ENCODE results near the gene CANT1.

The CANT1 gene

DNA sequence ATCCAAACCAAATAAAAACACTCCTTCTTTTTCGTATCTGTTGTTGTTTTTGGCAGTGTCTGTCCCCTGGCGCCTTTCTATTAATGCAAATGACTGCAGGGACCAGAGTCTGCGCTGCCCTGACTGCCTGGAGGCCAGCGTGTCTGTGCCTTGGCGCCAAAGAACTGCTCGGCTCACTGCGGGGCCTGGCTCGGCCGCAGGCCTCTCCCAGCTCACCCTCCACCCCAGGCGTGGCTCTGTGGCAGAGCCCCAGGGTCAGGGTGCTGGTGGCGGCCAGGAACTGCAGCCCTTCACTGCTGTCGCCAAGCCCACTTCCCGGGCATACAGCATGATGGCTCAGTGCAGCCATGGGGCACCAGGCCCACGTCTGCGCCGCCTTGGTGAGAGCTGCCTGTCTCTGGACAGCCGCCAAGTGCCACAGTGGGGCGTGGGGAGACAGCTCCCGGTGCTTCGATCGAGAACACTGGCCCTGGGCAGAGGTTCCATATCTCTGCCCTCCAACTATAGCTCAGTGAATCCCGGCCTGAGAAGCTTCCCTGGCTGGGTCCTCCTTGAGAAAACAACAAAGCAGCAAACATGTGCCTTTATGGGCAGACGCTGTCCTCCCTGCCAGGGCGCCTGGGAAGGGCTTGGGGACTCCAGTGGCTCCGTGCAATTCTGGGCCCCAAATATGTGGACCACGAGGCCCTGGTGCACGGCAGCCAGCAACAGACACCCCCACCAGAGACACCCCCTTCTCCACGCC, 11.1 kb downstream of the CANT1 start:
- TF ChIP-seq, protein P1, sequence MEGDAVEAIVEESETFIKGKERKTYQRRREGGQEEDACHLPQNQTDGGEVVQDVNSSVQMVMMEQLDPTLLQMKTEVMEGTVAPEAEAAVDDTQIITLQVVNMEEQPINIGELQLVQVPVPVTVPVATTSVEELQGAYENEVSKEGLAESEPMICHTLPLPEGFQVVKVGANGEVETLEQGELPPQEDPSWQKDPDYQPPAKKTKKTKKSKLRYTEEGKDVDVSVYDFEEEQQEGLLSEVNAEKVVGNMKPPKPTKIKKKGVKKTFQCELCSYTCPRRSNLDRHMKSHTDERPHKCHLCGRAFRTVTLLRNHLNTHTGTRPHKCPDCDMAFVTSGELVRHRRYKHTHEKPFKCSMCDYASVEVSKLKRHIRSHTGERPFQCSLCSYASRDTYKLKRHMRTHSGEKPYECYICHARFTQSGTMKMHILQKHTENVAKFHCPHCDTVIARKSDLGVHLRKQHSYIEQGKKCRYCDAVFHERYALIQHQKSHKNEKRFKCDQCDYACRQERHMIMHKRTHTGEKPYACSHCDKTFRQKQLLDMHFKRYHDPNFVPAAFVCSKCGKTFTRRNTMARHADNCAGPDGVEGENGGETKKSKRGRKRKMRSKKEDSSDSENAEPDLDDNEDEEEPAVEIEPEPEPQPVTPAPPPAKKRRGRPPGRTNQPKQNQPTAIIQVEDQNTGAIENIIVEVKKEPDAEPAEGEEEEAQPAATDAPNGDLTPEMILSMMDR (conservative IDR thresholded peaks at IDR 0.05; ENCODE audit: control insufficient read depth, insufficient read depth, low read depth, low read length) = no peak
- H3K4me3 ChIP-seq (ENCODE audit: control insufficient read depth, low read depth, low read length) = no peak overlapping the region
- no peak for DNase-seq (ENCODE audit: low read depth)

DNA sequence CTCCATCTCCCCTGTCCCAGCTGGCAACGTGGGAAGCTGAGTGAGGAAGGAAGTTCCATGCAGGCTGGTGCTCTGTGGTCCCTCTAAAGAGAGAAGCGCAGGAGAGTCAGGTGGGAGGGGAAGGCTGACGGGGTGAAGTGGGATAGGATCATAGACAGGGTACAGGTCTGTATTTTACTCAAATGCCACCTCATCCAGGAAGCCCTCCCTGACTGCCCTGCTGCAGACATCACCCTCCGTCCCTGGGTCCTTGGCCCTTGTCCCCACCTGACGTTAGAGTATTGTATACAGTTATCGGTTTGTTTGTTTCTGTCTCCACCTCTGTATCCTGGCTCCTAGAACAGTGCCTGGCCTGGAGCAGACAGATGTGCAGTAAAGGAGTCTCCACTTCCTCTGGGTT, 11.7 kb downstream of the CANT1 start:
- TF ChIP-seq, protein P1 (conservative IDR thresholded peaks at IDR 0.05; ENCODE audit: control insufficient read depth, insufficient read depth, low read depth, low read length) = no peak
- no peak overlapping the region for H3K4me3 ChIP-seq (ENCODE audit: control insufficient read depth, low read depth, low read length)
- DNase-seq (ENCODE audit: low read depth) = no peak

DNA sequence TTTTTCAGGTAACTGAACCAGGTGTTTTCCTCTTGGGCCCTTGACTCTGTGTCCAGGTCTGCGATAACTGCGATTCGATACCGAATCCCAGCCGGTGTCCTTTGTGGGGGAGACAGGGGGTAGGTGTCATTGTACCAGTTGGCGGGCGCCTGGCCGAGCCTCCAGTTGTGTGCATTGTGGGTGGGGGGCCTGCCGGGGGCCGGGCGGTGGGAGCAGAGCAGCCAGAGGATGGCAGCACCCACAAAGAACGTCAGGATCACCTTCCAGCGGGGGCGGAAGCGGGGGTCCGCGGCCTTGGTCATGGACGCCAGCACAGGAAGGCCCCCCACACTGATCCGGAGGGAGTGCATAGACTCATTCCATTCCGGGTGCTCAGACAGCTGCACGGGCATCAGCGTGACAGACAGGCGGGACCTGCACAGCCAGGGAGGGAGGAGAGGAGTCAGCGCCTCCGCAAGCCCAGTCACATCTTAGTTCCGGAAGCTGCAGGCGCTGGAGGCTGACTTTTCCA, 12.3 kb downstream of the CANT1 start:
- no peak overlapping the region for H3K4me3 ChIP-seq (ENCODE audit: control insufficient read depth, low read depth, low read length)
- DNase-seq (ENCODE audit: low read depth) = no peak
- TF ChIP-seq, protein P1 (conservative IDR thresholded peaks at IDR 0.05; ENCODE audit: control insufficient read depth, insufficient read depth, low read depth, low read length) = no peak

DNA sequence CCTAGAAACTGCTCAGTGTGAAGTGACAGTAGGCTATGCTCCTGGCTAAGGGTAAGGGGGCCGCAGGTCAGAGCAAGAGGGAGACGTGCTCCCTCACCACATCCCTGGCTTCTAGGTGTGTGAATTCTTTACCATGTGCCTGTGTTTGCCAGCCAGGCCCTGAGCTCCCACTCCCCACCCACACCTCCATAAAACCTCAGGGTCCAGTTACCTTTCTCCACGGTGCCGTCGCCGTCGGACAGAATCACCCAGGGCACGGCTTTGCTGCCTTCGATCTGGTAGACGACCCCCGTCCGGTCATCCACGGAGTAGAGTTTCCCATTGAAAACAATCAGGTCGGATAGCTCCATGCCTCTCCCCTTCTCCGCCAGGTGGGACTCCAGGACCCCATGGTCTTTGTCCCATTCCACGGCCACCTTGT, 12.8 kb downstream of the CANT1 start:
- no peak for DNase-seq (ENCODE audit: low read depth)
- TF ChIP-seq, protein P1 (conservative IDR thresholded peaks at IDR 0.05; ENCODE audit: control insufficient read depth, insufficient read depth, low read depth, low read length) = no peak
- no peak overlapping the region for H3K4me3 ChIP-seq (ENCODE audit: control insufficient read depth, low read depth, low read length)

- H3K4me3 ChIP-seq (ENCODE audit: control insufficient read depth, low read depth, low read length) = no peak overlapping the region
- TF ChIP-seq, protein P1 (conservative IDR thresholded peaks at IDR 0.05; ENCODE audit: control insufficient read depth, insufficient read depth, low read depth, low read length) = no peak
- DNase-seq (ENCODE audit: low read depth) = no peak
Measured at GRCh38 chr17:78995761-78996451, 13.7 kb downstream of the CANT1 start.

DNA sequence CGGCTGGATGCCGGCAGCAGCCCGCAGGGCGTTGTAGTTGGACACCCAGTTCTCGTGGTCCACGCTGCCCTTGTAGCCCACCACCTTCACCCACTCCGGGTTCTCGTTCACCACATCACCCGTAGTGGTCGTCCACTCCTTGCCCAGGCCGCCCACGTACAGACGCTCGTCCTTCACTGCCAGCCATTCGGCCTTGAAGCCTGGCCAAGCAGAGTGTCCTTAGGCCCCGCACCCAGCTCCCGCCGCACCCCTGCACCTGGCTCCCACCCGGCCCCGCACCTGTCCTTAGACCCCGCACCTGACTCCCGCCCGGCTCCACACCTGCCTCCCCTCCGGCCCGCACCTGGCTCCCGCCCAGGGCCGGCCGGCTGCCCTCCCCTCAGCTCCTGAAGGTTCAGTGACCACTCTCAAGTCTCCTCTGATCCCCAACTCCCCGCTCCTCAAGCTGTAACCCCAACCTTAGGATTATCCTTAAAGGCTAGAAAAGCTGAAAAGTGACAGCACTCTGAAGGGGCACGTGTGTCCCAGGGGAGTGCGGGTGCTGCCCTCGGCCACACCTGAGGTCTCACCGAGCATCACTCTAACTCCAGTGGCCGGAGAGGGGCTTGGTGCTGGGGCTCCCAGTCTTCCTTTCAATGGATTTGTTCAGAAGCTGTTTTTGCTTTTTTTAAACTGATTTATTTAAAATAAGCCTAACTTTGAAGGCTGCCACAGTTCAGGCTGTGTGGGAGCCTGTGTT, 14.4 kb downstream of the CANT1 start:
- no peak overlapping the region for H3K4me3 ChIP-seq (ENCODE audit: control insufficient read depth, low read depth, low read length)
- DNase-seq (ENCODE audit: low read depth) = no peak

More for the DNA sequence above, 14.4 kb downstream of the CANT1 start:
- TF ChIP-seq, protein P1 (conservative IDR thresholded peaks at IDR 0.05; ENCODE audit: control insufficient read depth, insufficient read depth, low read depth, low read length) = no peak
